ENCODE data around the gene KAT7.
"Not testable (repeated sequence)": the region's sequence is repeated elsewhere in the genome, so short reads cannot be mapped to it uniquely, and the experiment has no call there.

The KAT7 gene

DNA sequence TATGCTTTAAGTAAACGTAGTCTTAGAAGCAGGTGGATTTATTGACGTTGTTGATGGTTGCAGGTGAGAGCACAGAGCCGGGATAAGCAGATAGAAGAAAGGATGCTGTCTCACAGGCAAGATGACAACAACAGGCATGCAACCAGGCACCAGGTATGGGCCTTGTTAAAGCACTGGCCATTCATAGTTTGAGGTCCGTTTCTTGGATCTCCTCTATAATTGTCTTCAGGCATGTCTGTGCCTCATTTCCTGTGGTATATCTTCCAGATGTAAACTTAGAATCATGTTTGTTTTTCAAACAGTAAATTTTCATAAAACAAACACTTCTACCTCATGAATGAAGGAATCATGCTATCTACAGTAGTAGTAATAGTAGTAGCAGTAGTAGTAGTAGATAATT is 20.6 kb downstream of the KAT7 start:
- DNase-seq (ENCODE audit: low spot score), result no peak

DNA sequence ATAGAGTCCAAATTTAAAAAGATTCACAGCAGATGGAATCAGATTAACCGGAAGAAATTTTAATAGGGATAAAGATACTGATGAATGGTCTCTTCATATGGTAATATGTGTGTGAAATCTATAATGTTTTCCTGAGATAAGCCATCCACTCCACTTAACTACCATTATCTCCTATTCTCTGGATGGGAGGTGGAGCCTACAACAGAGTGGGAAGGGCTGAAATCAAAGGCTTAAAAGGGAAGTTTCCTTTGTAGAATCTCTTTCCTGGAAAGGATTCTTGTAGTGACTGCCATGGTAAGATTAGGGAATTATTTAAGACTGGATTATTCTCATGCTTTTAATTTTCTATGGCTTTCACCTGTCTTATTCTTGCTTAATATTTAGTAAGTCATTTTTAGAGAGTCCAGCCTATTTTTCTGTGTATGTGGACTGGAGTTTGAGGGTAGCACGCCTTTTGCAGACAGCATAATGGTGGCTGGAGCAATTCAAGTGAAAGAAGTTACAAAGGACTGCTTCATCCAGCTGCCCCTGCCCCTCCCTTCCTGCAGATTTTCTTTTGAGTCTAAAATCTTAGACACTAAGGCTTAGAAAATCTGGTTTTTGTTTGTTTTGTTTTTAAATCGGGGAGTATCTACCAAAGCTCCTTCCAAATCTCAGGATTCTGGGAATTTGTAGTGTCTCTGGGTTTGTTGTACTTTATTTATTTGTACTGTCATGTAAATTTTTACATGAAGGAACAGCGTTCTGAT is 26.5 kb downstream of the KAT7 start:
- DNase-seq (ENCODE audit: low spot score), result no peak

DNA sequence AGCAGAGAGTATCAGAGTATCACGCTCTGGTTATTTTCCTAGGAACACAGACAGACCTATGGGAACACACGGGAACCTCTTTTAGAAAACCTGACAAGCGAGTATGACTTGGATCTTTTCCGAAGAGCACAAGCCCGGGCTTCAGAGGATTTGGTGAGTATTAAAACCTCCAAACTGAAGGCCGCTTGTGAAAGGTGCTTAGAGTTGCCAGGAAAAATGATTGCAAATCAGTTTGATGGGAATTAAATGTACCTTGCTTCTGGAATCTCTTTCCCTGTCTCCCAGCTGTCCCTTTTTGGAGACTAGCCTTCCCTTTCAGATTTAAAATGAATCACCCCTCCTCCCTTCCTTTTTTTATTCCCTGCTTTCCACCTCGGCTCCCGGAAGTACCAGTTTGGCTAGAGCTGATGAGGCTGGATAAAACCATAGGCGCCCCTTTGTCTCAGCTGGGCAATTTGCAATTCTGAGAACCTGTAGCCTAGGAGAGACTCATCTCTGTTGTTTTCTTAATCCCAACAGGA is 27.3 kb downstream of the KAT7 start:
- DNase-seq (ENCODE audit: low spot score), result no peak

DNA sequence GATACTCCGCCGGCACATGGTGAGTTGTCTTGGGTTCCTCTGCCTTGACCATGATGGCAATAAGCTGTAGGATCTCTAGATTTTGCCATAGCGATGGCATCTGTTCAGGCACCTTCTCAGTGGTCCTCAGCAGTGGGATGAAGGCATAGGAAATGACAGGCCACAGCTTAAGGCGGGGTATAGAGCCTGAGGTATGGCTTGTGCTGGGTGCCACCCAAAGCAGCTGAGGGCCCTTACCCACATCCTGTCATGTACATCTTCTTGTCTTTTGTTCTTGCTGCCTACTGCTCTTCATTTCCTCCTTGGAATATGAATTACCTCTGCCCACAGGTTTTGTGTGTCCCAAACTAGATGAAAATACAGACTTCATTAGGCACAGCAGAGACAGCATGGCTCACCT is 29.5 kb downstream of the KAT7 start:
- DNase-seq (ENCODE audit: low spot score), result no peak

DNA sequence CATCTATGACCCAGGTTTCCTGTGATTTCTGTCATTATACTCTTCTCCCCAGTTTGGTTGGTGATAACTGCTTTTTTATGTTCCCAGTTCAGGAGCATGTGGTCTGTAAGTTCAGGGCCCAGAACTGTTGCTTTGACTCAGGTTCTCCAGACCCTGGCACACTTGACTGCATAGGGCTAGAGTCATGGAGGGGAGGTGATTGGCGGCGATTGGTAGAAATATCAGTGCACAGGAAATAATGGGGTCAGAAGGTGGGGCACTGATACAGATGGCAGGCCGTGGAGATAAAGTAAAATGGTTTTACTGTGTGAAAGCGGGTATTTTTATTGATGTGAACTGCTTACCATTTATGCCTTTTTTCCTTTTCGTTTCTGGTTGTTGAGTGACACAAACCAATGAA is 30.7 kb downstream of the KAT7 start:
- DNase-seq (ENCODE audit: low spot score), result no peak

DNA sequence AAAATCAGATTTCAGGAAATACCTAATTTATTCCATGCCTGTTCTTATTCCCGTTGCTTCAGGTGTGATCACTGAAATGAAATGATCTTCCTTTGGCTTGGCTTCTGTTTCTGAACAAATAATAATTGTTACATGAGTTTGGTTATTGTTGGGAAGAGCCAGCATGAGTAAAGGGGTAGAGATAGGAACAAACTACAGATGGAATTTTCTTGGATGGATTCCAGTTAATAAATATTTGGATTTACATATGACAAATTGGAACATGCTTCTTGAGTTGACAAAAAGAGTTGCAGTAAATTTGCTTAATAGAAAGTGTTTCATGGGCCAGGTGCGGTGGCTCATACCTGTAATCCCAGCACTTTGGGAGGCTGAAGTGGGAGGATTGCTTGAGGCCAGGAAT is 31.2 kb downstream of the KAT7 start:
- DNase-seq (ENCODE audit: low spot score), result no peak

DNA sequence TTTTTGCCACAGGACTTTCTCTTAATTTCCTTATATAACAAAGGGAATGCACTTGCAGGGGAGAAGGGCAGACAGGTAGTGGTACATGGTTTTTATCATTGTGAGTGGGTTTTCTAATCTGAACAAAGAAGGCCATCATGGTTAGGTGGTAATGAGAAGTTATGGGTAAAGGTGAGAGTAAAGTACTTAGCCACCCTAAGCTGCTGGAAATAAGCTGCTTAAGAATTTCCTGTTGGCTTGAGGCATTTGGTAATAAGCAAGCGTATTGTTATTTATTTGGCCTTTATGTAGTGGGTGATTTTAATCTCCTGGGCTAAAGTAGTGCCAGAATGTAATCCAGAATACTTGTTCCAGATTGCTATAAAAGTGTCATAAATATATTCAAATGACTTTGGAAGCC is 32.3 kb downstream of the KAT7 start:
- no peak for DNase-seq (ENCODE audit: low spot score)

DNA sequence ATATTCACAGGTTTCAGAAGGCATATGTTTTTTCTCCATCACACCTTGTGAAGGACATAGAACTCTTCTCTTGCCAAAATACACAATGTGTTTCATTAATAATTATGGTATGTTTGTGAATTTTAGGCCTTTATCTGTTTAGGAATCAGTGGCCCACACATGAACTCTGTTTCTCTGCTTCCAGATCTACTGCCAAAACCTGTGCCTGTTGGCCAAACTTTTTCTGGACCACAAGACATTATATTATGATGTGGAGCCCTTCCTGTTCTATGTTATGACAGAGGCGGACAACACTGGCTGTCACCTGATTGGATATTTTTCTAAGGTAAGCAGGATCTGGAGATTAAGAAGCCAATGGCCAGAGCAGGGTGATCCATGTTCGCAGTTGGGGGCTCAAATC is 33.0 kb downstream of the KAT7 start:
- no peak for DNase-seq (ENCODE audit: low spot score)

DNA sequence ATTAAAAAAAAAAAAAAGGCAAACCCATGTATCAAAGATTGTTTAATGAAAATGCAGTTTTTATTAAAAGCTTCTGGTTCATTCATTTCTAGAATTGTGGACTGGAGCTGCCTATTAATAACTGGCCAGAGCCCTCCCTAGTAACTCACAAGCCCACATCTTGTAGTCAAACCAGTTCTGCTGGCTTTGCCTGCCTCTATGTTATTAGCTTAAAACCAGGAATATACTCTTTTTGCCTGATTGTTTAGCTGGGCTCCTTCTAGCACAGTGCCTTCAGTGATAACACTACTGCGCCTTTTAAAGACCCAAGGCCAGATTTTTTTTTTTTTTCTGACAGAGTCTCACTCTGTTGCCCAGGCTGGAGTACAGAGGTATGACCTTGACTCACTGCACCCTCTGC is 33.4 kb downstream of the KAT7 start:
- no peak for DNase-seq (ENCODE audit: low spot score)

DNA sequence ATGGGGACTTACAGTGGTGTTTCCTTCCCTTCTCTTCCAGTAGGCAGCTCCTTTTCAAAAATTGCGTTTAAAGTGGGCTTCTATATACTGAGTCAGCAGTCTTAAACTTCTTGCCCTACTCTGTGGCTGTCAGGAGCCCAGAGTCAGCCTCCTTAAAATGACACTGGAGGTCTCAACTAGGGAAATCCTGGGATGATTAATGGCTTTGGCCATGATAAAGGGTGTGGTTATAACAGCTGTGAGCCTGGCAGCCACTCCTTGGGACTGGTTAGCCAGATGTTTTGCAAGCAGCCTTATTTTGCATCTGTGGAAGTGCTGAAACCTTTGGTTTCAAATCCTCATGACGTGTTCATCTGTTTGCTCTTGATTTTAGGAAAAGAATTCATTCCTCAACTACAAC is 34.3 kb downstream of the KAT7 start:
- DNase-seq (ENCODE audit: low spot score), result no peak

DNA sequence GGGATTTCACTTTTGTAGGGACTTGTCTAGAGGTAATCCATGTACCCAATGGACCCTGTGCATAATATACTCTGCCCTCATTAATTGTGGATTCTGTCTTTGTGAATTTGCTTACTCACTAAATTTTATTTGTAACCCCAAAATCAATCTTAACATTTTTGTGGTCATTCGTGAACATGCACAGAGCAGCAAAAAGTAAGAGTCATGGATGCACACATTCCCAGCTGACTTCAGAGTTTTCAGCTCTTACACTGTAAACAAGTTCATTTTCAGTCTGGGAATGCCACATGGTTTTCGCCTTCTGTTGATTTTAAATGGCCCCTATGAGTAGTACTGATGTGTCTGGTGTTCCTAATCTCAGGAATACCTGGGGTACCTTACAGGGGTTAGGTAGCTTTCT is 35.1 kb downstream of the KAT7 start:
- DNase-seq (ENCODE audit: low spot score), result no peak

DNA sequence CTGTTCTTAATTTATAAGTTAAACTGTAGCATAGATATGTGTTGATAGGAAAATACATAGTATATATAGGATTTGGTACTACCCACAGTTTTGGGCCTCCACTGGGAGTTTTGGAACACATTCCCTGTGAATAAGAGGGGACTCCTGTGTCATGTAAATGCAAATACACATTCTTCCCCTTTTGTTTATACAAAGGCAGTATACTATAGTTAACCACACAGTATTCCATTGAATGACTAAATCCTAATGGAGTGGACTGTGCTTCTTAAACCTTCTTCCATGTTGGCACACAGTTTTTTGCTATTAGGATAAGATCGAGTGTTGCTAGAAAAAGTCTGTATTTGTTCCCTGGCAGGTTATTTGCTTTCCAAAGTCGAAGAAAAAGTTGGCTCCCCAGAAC is 37.2 kb downstream of the KAT7 start:
- DNase-seq (ENCODE audit: low spot score), result no peak

DNA sequence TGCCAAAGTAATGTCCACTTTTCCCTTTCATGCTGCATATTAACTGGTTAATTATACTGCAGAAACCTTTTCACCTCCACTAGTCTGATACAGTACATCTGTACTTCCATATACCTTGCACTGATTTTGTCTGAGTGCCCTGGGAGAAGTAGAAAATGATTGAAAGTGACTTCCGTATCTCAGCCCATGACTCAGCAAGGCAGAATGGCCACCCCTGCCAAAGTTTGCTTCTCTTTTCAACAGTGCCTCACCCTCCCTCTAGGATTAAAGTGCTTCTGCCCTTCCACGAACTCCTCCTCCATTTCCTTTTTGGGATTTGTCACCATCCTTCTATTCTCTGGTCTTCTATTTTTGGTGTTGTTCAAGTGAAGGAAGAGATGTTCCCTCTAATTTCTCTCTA is 39.8 kb downstream of the KAT7 start:
- not testable (repeated sequence) for DNase-seq (ENCODE audit: low spot score)

DNA sequence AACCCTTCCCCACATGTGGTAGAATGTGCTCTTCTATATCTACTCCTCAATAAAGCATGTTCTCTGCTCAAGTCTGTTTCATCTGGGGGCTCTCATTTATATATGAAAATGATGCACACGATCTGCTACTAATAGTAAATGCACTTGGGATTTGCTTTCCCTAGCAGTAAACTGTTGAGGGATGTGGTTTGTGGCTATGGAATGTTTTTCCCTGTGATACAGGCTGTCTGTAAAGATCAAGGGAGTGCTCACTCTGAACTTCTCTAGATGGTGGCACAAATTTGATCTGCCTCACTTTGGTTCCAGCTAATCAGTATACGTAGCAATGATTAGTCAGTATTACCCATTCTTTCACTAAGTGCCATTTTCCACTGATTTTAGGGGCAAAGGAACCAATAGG is 40.5 kb downstream of the KAT7 start:
- no peak for DNase-seq (ENCODE audit: low spot score)

DNA sequence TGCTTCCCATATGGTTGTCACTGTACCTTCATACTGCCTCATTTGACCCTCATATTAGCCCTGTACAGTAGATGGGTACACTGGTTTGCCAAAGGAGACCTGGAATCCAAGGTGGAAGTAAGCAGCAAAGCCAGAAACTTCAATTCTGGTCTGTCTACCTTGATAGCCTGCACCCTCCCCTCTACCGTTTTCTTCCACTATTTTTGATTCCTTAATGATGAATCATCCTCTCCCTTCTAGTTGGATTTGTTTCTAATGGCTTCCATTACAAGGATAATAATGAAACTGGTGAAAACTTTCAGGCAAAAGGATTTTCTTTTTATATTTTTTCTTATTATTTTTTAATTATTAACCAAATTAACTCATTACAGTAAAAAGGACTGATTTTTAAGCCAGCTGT is 42.1 kb downstream of the KAT7 start:
- DNase-seq (ENCODE audit: low spot score), result no peak

DNA sequence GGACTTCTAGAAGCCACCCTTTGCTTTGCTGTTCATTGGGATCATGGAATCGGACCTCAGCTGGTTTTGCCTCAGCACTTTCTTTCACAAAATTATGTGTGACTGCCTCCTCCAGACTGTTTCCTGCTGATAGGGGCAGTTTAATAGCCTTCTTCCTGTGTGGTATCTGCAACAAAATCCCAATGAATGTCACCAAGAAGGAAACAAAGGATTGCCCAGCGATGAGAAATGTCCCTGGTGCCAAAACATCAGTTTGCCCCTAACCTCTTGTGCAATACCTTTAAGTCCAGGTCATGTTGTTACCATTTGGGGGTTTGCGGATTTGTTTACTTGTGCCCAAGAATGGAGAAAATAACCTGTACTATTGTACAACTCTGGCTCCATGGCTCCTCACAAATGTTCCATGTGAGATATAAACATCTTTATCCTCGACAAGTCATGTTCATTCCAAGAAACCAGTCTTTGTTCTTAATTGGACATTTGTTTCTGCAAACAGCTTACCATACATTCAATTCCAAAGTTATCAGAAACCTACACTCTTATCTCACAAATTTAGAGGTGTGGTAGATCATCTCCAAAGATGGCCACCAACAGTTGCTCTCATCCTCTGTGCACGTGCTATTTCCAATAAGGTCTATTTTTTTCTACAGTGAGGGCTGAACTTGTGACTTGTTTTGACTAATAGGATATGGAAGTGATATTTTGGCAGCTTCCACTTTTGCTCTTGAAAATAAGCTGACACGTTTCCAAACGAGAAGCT is 44.5 kb downstream of the KAT7 start:
- DNase-seq (ENCODE audit: low spot score), result no peak

DNA sequence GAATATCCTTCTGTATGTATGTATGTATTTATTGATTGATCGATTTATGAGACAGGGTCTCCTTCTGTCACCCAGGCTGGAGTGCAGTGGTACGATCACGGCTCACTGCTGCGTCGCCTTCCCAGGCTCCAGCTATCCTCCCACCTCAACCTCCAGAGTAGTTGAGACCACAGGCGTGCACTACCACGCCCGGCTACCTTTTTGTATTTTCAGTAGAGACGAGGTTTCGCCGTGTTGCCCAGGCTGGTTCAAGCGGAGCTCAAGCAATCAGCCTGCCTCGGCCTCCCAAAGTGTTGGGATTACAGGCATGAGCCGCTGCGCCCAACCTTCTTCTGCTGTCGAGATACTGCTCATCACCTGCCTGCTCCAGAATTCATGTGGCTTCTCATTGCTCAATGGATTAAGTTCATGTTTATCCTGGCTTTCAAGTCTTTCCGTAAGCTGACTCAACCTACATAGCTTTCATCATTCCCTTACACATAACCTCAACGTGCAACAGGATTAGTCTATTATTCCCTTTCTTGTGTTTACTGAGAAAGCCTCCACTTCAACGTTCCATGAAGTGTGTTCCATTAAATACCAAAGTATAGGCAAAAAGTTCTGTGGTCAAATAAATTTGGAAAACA is 45.8 kb downstream of the KAT7 start:
- DNase-seq (ENCODE audit: low spot score), result no peak

DNA sequence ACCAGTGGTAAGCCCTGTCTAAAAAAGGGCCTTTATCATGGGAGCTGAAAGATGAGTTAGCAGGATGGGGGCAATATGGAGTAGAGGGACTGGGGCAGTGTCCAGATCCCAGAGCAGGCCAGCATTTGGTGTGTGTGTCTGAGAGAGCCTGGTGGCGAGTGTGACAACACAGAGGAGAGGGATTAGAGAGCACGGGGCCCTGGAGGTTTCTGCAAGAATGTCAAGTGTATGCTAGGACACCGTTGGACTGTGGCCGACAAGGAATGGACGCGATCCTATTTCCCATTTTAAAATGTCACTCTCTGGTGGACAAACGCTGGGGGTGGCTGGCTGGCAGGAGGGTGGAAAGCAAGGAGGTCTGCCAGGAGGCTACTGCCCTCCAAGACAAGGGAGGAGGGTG is 47.0 kb downstream of the KAT7 start:
- no peak for DNase-seq (ENCODE audit: low spot score)

DNA sequence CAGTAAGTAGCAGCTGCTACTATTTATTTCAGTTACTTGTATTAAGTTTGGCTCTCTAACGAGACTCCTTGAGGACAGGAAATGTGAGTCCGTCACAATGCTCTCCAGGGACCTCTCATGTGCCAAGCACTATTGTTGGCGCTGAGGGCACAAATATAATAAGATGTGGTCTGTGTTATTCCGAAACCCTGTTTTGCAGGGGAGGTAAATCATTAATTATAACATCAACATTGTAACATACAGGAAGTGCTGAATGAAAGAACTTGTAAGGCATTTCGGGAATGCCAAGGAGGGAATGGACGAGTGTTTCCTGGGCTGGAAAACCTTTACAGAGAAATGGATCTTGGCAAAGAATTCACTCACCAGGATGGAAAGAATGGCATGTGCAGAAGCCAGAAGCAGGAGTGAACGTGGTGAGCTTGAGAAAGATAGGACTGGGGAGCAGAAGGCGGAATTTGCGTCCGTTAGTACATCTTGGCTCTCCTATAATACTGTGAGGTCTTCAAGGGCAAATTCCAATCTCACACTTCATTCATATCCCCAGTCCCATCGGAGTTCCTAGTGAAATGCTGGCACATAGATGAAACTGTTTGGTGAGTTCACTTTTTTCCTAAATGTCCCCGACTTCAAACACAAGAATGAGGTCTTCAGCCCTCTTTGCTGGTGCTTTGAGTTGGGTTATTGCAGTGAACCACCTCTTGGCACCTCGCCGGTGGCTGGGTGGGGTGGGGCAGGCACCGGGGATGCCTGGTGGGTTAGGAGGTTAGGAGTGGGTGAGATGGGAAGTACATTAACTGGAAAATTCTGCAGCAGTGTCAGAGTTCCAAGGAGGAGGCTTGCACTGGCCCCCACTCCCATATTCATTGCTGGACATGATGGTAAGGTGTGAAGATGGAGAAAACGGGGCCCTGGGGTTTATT is 47.9 kb downstream of the KAT7 start:
- DNase-seq (ENCODE audit: low spot score), result no peak

DNA sequence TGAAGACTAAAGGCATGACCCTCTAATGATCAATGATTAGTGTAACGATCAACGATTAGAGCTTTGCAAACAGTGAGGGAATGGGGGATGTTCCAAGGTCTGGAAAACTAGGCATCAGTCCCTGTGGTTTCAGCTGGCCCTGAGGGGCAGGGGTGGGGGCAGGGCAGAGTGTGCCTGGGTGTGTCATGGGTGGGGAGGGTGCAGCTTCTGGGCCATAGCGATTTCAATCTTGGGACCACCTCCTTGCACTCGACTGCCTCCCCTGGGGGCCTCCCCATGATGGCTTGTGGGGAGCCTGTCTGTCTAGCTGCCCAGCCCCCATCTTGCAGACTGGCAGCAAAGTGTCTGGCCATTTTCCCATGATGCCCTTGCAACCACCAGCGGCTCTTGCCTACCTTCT is 51.0 kb downstream of the KAT7 start:
- DNase-seq (ENCODE audit: low spot score), result no peak

DNA sequence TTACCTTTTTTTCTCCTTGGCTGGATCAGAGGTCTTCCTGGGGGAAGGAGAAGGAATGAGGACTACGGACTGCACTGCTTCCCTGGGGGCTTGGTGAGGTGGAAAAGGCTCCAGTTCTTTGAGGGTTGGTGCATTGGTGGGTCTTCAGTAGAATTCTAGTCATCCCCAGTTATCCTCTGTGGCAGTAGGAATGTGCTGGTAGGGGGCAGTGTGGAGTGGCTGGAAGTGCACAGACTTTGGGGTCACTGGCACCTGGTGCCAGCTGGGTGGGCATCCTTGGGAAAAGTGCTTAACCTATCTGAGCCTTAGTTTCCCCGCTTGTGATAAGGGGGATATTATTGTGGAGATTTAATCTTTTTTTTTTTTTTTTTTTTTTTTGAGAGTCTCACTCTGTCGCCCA is 53.1 kb downstream of the KAT7 start:
- no peak for DNase-seq (ENCODE audit: low spot score)

DNA sequence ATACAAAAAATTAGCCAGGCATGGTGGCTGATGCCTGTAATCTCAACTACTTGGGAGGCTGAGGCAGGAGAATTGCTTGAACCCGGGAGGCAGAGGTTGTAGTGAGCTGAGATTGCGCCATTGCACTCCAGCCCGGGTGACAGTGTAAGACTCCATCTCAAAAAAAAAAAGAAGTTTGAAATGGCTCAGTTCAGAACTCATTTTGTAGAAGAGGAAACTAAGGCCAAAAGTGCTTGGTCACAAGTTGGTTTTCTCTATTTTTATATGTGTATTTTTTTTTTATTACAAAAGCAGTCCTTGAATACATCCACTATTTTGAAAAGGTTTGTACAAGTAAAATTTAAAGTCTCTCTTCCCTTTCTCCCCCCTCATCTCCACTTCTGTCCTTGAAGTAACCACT is 53.9 kb downstream of the KAT7 start:
- no peak for DNase-seq (ENCODE audit: low spot score)

Data from HuH-7.5 (cell line).